OCI-M2 (cell line): ENCODE data around the gene UPF3A.
"Not testable (repeated sequence)": the region's sequence is repeated elsewhere in the genome, so short reads cannot be mapped to it uniquely, and the experiment has no call there.

Experiments
- DNase-seq: peaks from one replicate; lab custom pipeline; 2025; ENCODE audit not compliant: unreplicated experiment; lab: John Stamatoyannopoulos, UW

The UPF3A gene

GRCh38 chr13:114333881-114334280 lies 52.5 kb downstream of the UPF3A start:
- DNase-seq = not testable (repeated sequence)

- no peak for DNase-seq
Measured at GRCh38 chr13:114334305-114335053, 53.1 kb downstream of the UPF3A start.

- not testable (repeated sequence) for DNase-seq
Measured at GRCh38 chr13:114336457-114336856, 55.1 kb downstream of the UPF3A start.

DNA sequence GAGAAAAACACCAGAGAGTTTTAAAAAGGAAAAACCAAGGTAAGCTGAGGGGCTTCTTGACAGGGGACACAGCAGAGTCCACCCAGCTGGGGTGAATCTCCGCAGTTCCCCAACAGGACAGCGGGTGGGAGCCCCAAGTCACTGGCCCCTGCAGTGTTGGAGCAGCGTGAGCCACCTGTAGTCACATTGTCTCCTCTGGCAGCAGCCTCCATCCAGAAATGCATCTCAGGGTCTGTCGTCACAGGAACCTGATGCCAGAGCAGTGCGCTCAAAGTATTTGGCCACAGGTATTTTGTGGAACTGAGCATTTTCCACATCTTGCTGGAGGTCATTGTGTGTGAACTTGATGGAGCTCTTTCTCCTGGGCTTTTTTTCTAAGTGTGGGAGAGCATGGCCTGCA lies 57.6 kb downstream of the UPF3A start:
- no peak for DNase-seq

DNA sequence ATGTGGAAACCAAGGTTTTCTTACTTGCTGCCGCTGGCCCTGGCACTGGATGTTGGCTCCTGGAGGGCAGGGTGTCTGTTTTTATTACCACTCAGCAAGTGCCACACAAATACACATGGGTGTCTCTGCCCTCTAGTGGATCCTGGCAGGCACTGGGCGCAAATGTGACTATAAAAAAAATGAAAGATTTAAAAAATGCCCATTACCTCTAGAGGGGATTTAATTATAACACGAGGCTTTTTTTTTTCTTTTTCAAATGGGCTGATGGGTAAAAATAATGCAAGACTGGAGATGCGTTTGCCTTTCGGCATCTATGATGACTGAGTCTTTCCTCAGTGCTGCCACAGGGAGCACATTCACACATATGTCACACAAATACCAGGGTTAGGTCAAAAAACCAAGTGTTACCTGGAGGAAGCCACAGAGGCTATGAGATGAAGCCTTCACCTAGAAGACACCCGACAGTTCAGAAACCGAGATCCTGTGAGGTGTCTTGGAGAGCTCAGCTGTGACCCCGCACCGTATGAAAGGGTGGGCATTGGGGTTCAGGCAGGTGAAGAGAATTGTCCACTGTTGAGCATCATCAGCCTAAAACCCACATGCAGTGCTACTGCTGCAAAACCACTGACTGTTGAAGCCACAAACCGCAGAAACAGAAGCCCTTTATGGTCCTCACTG lies 58.6 kb downstream of the UPF3A start:
- no peak for DNase-seq

- DNase-seq = no peak
Measured at GRCh38 chr13:114341003-114341777, 59.8 kb downstream of the UPF3A start.

GRCh38 chr13:114347256-114347655 lies 65.9 kb downstream of the UPF3A start:
- not testable (repeated sequence) for DNase-seq

DNA sequence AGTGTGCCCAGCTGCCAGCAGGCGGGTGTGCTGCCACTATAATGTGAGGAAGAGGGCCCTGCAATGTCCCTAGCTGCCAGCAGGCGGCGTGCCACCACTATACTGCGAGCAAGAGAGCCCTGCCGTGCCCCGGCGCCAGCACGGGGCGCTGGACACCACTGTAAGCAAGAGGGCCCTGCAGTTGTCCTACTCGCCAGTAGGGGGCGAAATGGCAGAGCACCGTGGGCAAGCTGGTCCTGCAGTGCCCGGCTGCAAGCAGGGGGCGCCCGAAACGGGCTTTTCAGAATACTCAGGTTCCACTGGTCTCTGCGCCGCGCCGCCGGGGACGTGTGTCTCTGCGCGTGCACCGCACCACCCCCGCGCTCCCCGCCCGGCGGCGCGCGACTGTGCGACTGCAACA lies 71.4 kb downstream of the UPF3A start:
- DNase-seq = not testable (repeated sequence)

GRCh38 chr13:114353382-114353781 lies 72.0 kb downstream of the UPF3A start:
- not testable (repeated sequence) for DNase-seq
